ENCODE data around the gene VPS50. TPM values are rescaled to one million over a fixed set of nuclear protein-coding genes. Genes with fewer than 3 reads are reported as not detected.

The VPS50 gene
- total and polyA plus RNA-seq, 2 donors from 2014 or later: 12.9 to 33.8 TPM

GRCh38 chr7:93202594-93203250, 29.4 kb upstream of the VPS50 start:
- Histone ChIP-seq H3K4me1 (ENCODE audit: control insufficient read depth in 2 of 3, insufficient read depth in 2 of 3, low read depth in 1 of 3, low read length in 3 of 3) (no peaks in the 10 kb centered on the region), H3K27ac (ENCODE audit: low read depth in 2 of 2, low read length in 2 of 2) (no peak overlapping the region), H3K9ac (ENCODE audit: low read length in 3 of 3) (no peak overlapping the region), H3K27me3 (ENCODE audit: control insufficient read depth, insufficient read depth, low read length) (no peaks in the 10 kb centered on the region), H3K4me3 (ENCODE audit: low read length in 3 of 3) (no peak overlapping the region), H3K36me3 (ENCODE audit: control insufficient read depth in 2 of 3, insufficient read depth in 3 of 3, low read length in 3 of 3) (no peaks in the 10 kb centered on the region), H3K9me3 (ENCODE audit: control insufficient read depth in 2 of 3, insufficient read depth in 1 of 3, low read length in 3 of 3) (no peaks in the 10 kb centered on the region)
- no peak for FAIRE-seq
- DNase-seq: peak in 1 of 5 donors; percentile 29
- intact Hi-C loops (cut with DNase I): no loop called here
- no peak for TF ChIP-seq CTCF (IDR thresholded peaks at IDR 0.05; ENCODE audit: borderline replicate concordance, extremely low read depth, insufficient read depth)

DNA sequence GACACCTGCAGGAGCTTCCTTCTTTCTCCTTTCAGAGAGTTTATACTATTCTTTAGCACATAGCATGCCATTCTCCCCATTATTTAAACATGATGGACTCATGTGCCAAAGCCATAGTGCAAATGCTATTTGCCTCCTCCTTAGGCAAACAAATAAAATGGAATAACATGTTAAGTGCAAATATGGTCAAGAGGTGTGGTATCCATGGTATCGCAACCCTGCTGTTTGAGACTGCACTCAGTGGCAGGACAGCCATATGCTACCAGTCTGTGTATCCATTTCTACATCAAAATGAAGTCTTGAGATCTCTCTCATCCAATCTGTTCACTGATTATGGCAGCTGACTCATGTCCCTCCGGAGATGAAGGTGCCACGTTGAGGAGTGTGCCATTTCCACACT, 28.7 kb upstream of the VPS50 start:
- TF ChIP-seq CTCF (IDR thresholded peaks at IDR 0.05; ENCODE audit: borderline replicate concordance, extremely low read depth, insufficient read depth): no peak
- Histone ChIP-seq H3K9me3 (ENCODE audit: control insufficient read depth in 2 of 3, insufficient read depth in 1 of 3, low read length in 3 of 3) (no peaks in the 10 kb centered on the region), H3K4me3 (ENCODE audit: low read length in 3 of 3) (no peak overlapping the region), H3K27ac (ENCODE audit: low read depth in 2 of 2, low read length in 2 of 2) (no peak overlapping the region), H3K27me3 (ENCODE audit: control insufficient read depth, insufficient read depth, low read length) (no peaks in the 10 kb centered on the region), H3K9ac (ENCODE audit: low read length in 3 of 3) (no peak overlapping the region), H3K36me3 (ENCODE audit: control insufficient read depth in 2 of 3, insufficient read depth in 3 of 3, low read length in 3 of 3) (no peaks in the 10 kb centered on the region), H3K4me1 (ENCODE audit: control insufficient read depth in 2 of 3, insufficient read depth in 2 of 3, low read depth in 1 of 3, low read length in 3 of 3) (no peaks in the 10 kb centered on the region)
- FAIRE-seq (no peak), DNase-seq (no peak)
- intact Hi-C loops (cut with DNase I): no loop called here

DNA sequence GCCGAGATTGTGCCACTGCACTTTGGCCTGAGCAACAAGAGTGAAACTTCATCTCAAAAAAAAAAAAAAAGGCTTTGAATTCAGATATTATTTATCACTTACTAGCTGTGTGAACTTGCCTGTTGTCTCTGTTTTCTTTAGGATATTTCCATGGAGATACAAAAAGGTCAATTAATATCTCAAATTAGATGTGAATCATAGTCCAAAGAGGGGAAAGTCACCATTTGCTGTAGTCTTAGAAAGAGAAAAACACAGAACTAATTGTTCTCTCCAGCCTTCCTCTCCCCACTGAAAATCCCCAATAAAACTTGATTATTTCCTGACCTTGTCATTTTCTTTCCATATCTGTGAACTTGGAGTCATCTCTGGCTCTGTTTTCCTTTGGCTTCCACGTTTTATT, 27.1 kb upstream of the VPS50 start:
- H3K4me1 ChIP-seq (ENCODE audit: control insufficient read depth in 2 of 3, insufficient read depth in 2 of 3, low read depth in 1 of 3, low read length in 3 of 3): no peaks in the 10 kb centered on the region
- no peaks in the 10 kb centered on the region for H3K9me3 ChIP-seq (ENCODE audit: control insufficient read depth in 2 of 3, insufficient read depth in 1 of 3, low read length in 3 of 3)
- FAIRE-seq (no peak), DNase-seq (no peak)
- no peaks in the 10 kb centered on the region for H3K27me3 ChIP-seq (ENCODE audit: control insufficient read depth, insufficient read depth, low read length)
- no peak overlapping the region for H3K9ac ChIP-seq (ENCODE audit: low read length in 3 of 3)
- no peak for TF ChIP-seq CTCF (IDR thresholded peaks at IDR 0.05; ENCODE audit: borderline replicate concordance, extremely low read depth, insufficient read depth)
- H3K4me3 ChIP-seq (ENCODE audit: low read length in 3 of 3): no peak overlapping the region
- intact Hi-C loops (cut with DNase I): no loop called here
- H3K27ac ChIP-seq (ENCODE audit: low read depth in 2 of 2, low read length in 2 of 2): no peak overlapping the region
- H3K36me3 ChIP-seq (ENCODE audit: control insufficient read depth in 2 of 3, insufficient read depth in 3 of 3, low read length in 3 of 3): no peaks in the 10 kb centered on the region

All from kidney (tissue), 14 donors.